Activated T-helper 17 cell treated with anti-CD3 and anti-CD28 coated beads, Interleukin-2, amount 50 U/mL, for 72 hours (primary cell): ENCODE data around the gene ZAP70. TPM values are rescaled to one million over a fixed set of nuclear protein-coding genes. Genes with fewer than 3 reads are reported as not detected.
A peak's percentile ranks its signal among the peaks of the same experiment; 100 is the strongest.
"Not testable (repeated sequence)": the region's sequence is repeated elsewhere in the genome, so short reads cannot be mapped to it uniquely, and the experiment has no call there.

Experiments
- ATAC-seq: fragments of 150-1000 bp; cut with Tn5 transposase; replicated peaks from 2 replicates; pipeline ENCODE4 v1.10.0; 2021; ENCODE audit warnings: mild to moderate bottlenecking, moderate library complexity
- H3K27ac Mint-ChIP-seq: one replicate; pipeline ENCODE4 v1.8.0; 2022; ENCODE audit warnings: mixed read lengths
- H3K27me3 Mint-ChIP-seq: one replicate; pipeline ENCODE4 v1.8.0; 2022; ENCODE audit warnings: mixed read lengths
- H3K36me3 Mint-ChIP-seq: one replicate; pipeline ENCODE4 v1.8.0; 2022; ENCODE audit warnings: low read depth, mild to moderate bottlenecking, mixed read lengths
- H3K4me1 Mint-ChIP-seq: one replicate; pipeline ENCODE4 v1.8.0; 2022; ENCODE audit warnings: mixed read lengths
- H3K4me3 Mint-ChIP-seq: one replicate; pipeline ENCODE4 v1.8.0; 2022; ENCODE audit warnings: mild to moderate bottlenecking, mixed read lengths
- H3K9me3 Mint-ChIP-seq: one replicate; pipeline ENCODE4 v1.8.0; 2022; ENCODE audit warnings: mixed read lengths
- total RNA-seq, 2 donors: library from RNA; stranded (reverse); gene quantifications; one replicate each; pipeline ENCODE4 v1.2.3, GENCODE V29; 2022

ZAP70 gene
- total RNA-seq, 2 donors from 2014 or later = 176 to 233 TPM

DNA sequence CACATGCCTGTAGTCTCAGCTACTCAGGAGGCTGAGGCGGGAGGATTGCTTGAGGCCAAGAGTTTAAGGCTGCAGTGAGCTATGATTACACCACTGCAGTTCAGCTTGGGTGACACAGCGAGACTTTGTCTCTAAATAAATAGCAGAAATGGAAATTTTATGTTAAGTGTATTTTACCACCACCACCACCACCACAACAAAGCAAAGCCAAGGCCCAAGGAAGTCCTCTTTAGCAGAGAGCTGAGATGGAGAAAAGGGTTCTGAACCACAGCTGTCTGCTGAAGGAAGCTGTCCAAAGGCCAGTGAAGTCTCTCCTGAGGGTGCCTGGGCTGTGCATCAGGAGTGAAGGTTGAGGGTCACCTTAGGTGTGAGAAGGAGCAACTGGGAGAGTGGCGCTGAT lies 26.1 kb upstream of the ZAP70 start:
- not testable (repeated sequence) for H3K9me3 Mint-ChIP-seq, H3K27me3 Mint-ChIP-seq, H3K27ac Mint-ChIP-seq, H3K36me3 Mint-ChIP-seq
- Mint-ChIP-seq H3K4me3 (peak overlapping the region; percentile 29), H3K4me1 (peaks cover 10% of the 10 kb centered on the region)
- ATAC-seq = peak; percentile 6

DNA sequence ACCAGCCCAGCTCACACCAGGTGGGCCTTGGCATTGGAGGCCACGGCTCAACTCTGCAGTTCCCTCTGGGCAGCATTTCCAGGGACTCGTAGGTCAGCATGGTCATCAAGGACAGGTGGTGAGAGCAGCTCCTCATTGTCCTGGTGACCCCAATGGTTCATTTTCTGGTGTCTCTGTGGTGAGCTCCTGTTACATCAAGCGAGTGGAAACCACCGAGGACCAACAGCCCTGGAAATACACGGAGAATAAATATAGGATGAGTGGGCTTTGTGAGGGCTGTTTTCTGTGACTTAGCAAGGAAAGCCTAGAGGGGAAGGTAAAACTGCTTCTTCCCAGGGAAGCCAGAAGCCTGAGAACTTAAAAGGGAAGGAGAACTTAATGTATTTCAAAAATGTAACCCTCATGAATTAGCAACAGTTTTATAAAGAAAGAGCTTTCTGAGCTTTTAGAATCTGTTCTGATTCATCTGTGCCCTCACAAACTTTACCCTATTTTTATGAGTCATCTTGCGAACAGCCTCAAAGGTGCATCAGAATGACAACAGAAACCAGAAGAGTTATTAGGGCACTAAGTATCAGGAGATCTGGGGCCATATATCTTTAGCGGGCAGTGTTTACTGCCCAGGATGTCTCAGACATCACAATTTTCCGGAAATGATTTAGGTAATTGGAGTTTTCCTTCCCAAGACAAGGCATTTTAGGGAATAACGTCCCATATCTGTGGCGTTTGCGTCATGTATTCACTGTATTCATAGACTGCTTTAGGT lies 25.1 kb upstream of the ZAP70 start:
- Mint-ChIP-seq H3K36me3 (no peaks in the 10 kb centered on the region), H3K27ac (peak overlapping the region; percentile 92), H3K4me1 (peaks cover 10% of the 10 kb centered on the region), H3K4me3 (peak overlapping the region; percentile 71), H3K9me3 (no peaks in the 10 kb centered on the region), H3K27me3 (no peaks in the 10 kb centered on the region)
- peak; percentile 98 for ATAC-seq

DNA sequence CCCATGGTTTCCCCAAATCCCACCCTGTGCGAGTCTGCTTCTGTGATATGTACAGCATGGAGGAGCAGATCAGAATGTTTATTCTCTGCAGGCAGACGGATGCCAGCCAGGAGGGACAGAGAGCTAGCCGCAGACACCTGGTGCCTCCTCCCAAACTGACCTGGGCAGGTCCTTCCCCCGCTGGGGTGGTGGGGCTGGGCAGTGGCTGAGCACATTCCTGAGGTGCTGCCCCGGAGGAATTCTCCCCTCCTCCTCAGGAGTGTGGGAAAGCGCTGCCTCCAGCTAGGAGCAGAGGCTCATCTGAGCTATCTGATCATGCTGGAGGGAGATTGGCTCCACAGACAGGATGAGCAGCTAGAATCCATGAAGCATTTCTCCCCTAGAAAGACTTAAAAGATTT lies 22.2 kb upstream of the ZAP70 start:
- peaks cover 10% of the 10 kb centered on the region for H3K4me1 Mint-ChIP-seq
- no peak for ATAC-seq
- H3K4me3 Mint-ChIP-seq = no peak overlapping the region
- H3K27me3 Mint-ChIP-seq = no peaks in the 10 kb centered on the region
- H3K36me3 Mint-ChIP-seq = no peaks in the 10 kb centered on the region
- H3K9me3 Mint-ChIP-seq = no peaks in the 10 kb centered on the region
- H3K27ac Mint-ChIP-seq = no peak overlapping the region

DNA sequence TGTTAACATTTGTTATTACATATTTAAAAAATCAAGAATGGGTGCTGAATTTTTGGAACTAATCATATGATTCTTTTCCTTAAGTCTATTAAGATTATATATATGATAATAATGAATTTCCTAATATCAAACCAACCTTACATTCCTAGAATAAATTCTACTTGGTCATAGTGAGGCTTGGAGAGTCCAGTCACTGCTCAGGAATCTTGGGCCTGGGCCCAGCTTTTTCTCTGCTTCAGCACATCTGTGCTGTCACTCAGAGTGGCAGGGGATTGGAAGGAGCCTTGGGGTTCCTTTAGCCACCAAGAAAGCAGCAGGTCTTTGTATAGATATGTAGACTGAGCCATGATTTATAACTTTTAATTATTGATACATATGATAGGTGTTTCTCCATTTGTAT lies 19.9 kb upstream of the ZAP70 start:
- no peak overlapping the region for H3K27ac Mint-ChIP-seq
- H3K4me1 Mint-ChIP-seq = peaks cover 10% of the 10 kb centered on the region
- ATAC-seq = no peak
- no peaks in the 10 kb centered on the region for H3K27me3 Mint-ChIP-seq
- H3K36me3 Mint-ChIP-seq = no peaks in the 10 kb centered on the region
- H3K4me3 Mint-ChIP-seq = no peak overlapping the region
- H3K9me3 Mint-ChIP-seq = no peaks in the 10 kb centered on the region

DNA sequence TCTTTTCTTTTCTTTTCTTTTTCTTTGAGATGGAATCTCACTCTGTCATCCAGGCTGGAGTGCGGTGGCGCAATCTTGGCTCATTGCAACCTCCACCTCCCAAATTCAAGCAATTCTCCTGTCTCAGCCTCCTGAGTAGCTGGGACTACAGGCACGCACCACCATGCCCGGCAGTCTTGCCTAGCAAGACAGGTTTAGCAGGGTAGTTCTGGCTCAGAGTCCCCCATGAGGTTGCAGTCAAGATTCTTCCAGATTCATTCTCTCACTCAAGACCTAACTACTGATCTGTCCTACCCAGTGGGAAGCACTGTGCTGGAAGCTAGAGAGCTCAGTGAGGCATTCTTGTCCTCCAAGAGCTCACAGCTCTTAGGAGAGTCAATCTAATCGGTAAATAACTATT lies 17.6 kb upstream of the ZAP70 start:
- peaks cover 5% of the 10 kb centered on the region for H3K4me1 Mint-ChIP-seq
- no peak for ATAC-seq
- peak overlapping the region; percentile 37 for H3K27ac Mint-ChIP-seq
- no peaks in the 10 kb centered on the region for H3K27me3 Mint-ChIP-seq
- no peak overlapping the region for H3K4me3 Mint-ChIP-seq
- H3K9me3 Mint-ChIP-seq = no peaks in the 10 kb centered on the region
- H3K36me3 Mint-ChIP-seq = no peaks in the 10 kb centered on the region

DNA sequence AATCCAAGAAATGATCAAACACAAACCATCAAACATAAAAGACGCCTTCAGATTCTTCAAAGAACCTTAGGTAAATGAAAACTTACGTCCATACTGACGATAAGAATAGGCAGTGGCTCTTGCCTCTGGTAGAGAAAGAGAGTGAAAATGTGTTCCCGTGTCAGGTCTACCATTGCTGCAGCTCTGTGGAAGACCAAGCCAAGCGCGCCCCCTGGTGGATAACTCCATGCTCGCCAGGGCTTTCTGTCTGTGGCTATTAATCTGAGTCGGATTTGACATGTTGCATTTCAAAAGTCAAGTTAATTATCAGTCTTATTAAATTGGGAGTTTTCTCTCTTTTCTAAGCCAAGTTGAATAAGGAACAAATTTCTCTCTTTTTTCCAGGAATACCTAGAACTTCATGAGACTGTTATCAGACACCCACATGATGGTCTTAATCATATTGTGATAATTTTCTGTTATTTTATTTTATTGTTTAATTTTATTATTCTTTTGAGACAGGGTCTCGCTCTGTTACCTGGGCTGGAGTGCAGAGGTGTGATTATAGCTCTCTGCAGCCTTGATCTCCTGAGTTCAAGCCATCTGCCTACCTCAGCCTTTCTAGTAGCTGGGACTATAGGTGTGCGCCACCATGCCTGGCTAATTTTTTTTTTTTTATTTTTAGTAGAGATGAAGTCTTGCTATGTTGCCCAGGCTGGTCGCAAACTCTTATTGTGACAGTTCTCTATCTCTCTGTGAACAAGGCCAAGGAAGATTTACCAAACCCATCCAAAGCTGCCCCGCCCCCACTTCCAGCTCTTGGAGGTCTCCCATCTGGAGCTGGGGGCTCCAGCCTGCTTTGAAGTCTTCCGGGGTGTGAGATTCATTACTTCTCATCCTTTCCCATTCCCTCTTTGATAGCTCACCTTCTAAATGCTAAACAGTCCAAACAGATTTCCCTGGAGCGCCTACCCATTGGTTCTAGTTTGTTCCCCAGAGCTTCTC lies 15.8 kb upstream of the ZAP70 start:
- no peaks in the 10 kb centered on the region for H3K36me3 Mint-ChIP-seq
- H3K4me1 Mint-ChIP-seq = peaks cover 5% of the 10 kb centered on the region
- peak overlapping the region; percentile 39 for H3K27ac Mint-ChIP-seq
- no peaks in the 10 kb centered on the region for H3K9me3 Mint-ChIP-seq
- H3K4me3 Mint-ChIP-seq = peak overlapping the region; percentile 33
- ATAC-seq = peak; percentile 95
- H3K27me3 Mint-ChIP-seq = no peaks in the 10 kb centered on the region

DNA sequence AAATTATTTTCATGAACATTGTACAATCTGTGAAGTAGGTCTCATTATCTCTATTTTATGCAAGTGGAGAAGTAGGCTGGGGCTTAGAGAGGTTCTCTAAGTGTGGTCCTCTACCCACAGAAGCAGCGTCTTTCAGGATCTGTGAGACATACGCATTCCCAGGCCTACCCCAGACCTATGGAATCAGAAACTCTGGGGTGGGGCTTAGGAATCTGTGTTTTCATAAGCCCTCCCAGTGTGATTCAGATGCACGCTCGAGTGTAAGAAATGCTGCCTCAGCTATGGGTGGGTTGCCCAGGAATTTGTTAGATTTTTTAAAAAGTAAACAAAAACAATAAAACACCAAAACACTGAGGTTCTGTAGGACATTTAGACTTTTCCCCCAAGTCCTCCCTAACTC lies 14.8 kb upstream of the ZAP70 start:
- peaks cover 5% of the 10 kb centered on the region for H3K4me1 Mint-ChIP-seq
- H3K27ac Mint-ChIP-seq = no peak overlapping the region
- H3K36me3 Mint-ChIP-seq = no peaks in the 10 kb centered on the region
- no peaks in the 10 kb centered on the region for H3K9me3 Mint-ChIP-seq
- H3K4me3 Mint-ChIP-seq = no peak overlapping the region
- ATAC-seq = no peak
- no peaks in the 10 kb centered on the region for H3K27me3 Mint-ChIP-seq

DNA sequence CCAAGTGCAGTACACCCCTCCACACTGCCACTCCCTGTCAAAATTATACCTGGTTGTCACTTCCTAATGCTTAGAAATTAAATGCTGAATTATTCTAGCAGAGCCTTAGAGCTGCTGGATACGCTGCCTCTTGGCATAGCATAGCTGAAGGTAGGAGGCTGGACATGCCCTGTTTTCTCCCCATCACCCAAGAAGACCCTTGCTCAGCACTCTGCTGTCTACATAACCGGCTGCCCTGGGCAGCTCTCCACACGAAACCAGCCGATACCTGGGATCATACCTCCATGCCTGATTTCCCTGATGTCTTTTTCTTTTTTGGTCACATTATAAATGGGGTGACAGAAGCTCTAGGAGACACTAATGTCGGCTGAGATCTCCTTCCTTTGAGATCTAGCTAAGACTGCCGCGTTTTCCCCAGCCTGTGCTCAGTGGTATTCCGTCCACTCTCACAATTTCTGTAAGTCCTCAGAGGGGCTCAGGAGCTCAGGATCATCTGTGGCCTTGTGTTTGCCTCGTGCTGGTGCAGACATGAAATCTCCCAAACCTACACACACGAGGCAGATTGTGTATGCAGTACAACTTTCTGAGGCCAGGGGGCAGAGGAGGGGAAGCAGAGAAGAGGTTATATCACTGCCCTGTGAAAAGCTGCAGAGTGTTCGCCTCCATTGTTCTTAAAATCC lies 13.5 kb upstream of the ZAP70 start:
- no peak overlapping the region for H3K4me3 Mint-ChIP-seq
- peak; percentile 73 for ATAC-seq
- H3K9me3 Mint-ChIP-seq = no peaks in the 10 kb centered on the region
- H3K27me3 Mint-ChIP-seq = no peaks in the 10 kb centered on the region
- H3K4me1 Mint-ChIP-seq = peaks cover 5% of the 10 kb centered on the region
- no peaks in the 10 kb centered on the region for H3K36me3 Mint-ChIP-seq
- H3K27ac Mint-ChIP-seq = no peak overlapping the region

DNA sequence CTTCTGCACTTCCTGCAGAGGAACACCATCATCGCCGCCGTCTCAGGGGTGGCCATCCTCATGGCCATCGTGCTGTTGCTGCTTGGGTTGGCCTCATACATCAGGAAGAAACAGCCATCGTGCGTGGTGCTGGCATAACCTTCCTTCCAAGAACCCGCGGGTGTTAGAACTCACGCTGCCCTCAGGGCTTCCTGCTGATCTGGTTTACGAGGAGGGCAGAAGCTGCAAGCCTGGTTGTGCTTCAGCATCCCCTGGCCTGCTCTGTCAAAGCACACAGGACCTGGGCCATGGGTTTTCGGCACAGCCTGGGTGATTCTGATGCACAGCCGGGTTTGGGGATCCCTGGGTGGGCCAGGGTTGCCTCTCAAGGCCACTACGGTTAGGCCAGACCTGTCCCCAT lies 12.2 kb upstream of the ZAP70 start:
- Mint-ChIP-seq H3K36me3 (no peaks in the 10 kb centered on the region), H3K4me1 (peaks cover 5% of the 10 kb centered on the region), H3K27me3 (no peaks in the 10 kb centered on the region), H3K27ac (no peak overlapping the region), H3K4me3 (no peak overlapping the region), H3K9me3 (no peaks in the 10 kb centered on the region)
- no peak for ATAC-seq

DNA sequence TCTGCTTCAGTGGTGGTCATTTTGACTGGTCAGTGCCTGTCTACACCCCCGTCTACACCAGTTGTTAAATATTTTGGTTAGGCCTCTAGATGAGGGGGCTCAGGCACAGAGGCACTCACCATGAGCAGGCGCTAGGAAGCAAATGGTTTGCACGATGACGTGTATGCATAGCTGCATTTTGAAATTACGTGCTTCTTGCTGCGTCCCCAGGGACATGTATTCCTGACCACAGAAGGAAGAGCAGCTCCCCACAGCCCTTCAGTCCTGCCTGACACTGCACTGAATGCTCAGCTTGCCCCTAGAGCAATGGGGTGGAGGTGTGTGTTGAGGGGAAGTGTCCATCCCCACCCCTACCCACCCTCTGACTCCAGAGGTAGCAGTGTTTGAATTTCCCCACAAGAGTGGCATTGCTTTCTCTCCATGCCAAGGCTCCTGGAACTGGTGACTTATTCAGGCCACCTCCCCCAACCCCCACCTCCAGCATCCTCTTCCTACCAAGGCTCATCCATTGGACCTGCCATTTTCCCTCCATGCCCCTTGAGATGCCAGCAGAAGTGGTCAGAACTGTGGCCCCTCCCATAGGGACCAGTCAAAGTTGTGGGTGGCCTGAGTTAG lies 11.4 kb upstream of the ZAP70 start:
- Mint-ChIP-seq H3K27me3 (no peaks in the 10 kb centered on the region), H3K4me1 (peaks cover 4% of the 10 kb centered on the region), H3K4me3 (no peak overlapping the region), H3K27ac (no peak overlapping the region), H3K36me3 (no peaks in the 10 kb centered on the region), H3K9me3 (no peaks in the 10 kb centered on the region)
- no peak for ATAC-seq

DNA sequence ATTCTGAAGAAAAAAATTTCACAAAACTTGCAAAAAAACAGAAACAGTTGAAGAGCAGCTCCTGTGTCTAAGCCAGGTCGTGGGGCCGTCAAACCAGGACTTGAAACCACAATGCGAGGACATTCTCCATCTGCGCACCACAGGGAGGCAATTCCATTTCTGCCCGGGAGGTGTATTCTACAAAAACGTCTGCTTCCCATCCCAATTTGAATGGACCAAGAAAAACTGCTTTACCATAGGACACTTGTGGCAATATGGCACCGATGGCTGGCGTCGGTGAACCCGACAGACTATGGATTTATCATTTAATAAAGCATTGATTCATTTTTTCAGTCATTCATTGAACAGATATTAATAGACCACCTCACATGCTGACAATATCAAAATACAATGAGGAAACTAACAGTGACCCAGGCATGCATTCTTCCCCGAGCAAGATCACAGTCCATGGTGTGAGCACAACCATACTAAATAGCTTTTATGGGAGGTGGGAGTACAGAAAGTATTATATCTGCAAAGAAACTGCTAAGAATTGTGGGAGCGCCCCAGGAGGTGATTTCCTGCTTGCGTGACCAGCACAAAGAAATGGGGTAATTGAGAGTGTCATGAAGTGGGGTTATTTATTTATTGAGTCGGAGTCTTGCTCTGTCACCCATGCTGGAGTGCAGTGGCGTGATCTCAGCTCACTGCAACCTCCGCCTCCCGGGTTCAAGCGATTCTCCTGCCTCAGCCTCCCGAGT lies 10.5 kb upstream of the ZAP70 start:
- no peaks in the 10 kb centered on the region for H3K27me3 Mint-ChIP-seq
- ATAC-seq = no peak
- no peaks in the 10 kb centered on the region for H3K4me1 Mint-ChIP-seq
- H3K27ac Mint-ChIP-seq = no peak overlapping the region
- H3K4me3 Mint-ChIP-seq = no peak overlapping the region
- no peaks in the 10 kb centered on the region for H3K36me3 Mint-ChIP-seq
- H3K9me3 Mint-ChIP-seq = no peaks in the 10 kb centered on the region

DNA sequence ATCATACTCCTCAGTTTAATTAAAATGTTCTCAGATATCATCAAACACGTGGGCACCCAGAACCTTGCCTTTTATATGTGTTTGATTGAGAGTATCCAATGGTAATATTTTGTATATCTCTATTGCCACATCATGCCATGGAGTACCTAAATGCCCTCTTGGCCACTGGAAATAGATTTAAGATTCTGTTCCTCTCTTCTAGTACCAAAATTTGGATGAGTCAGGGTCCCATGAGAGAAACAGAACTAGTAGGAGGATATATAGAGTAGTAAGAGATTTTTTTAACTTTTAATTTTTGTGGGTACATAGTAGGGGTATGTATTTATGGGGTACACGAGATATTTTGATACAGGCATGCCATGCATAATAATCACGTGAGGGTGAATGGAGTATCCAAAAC lies 9.6 kb upstream of the ZAP70 start:
- Mint-ChIP-seq H3K4me1 (no peaks in the 10 kb centered on the region), H3K9me3 (no peaks in the 10 kb centered on the region), H3K4me3 (no peak overlapping the region), H3K27ac (no peak overlapping the region), H3K27me3 (no peaks in the 10 kb centered on the region), H3K36me3 (no peaks in the 10 kb centered on the region)
- no peak for ATAC-seq

DNA sequence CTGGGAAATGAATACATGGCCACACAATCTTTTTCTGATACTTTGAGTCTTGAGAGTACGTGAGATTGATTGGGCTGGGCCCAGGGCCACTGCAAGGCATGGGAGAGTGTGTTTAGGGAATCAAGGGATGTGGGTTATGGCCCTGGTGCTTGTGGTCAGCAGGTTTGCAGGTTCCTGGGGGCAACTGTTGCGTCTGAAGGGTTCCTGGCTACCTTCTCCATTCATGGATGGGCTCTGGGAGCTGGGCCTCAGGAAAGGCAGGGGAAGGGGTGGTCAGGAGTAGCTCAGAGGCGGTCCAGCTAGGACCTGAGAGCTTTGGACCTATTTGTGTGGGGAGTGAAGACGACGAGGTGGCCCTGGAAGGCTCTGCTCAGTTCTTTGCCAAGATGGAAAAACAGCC lies 8.4 kb upstream of the ZAP70 start:
- Mint-ChIP-seq H3K4me1 (peaks cover 2% of the 10 kb centered on the region), H3K4me3 (no peak overlapping the region), H3K36me3 (no peaks in the 10 kb centered on the region), H3K27ac (no peak overlapping the region), H3K27me3 (no peaks in the 10 kb centered on the region), H3K9me3 (no peaks in the 10 kb centered on the region)
- ATAC-seq = no peak

DNA sequence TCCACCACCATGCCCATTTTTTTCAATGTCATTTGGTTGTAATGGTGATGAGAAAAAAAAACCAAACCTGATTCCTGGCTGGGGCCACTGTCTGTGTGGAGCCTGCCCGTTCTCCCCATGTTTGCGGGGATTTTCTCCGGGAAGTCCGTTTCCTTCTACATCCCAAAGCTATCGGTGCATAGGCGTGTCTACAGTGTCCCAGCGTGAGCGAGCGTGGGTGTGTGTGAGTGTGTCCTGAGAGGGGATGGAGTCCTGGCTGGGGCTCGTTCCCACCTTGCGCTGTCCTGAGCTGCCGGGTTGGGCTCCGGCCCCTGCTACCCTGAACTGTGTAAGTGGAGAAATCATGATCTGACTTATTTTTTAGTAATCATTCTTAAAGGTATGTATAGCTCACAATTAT lies 7.3 kb upstream of the ZAP70 start:
- no peak for ATAC-seq
- H3K4me1 Mint-ChIP-seq = peaks cover 10% of the 10 kb centered on the region
- no peaks in the 10 kb centered on the region for H3K27me3 Mint-ChIP-seq
- H3K4me3 Mint-ChIP-seq = no peak overlapping the region
- H3K36me3 Mint-ChIP-seq = no peaks in the 10 kb centered on the region
- H3K27ac Mint-ChIP-seq = no peak overlapping the region
- H3K9me3 Mint-ChIP-seq = no peaks in the 10 kb centered on the region
